Stimulated activated CD8-positive, alpha-beta memory T cell treated with anti-CD3 and anti-CD28 coated beads, Interleukin-4, amount 100 ng/mL, for 4 hours (primary cell): ENCODE measurements around the gene LRRC14B.
"Not testable (repeated sequence)": the region's sequence is repeated elsewhere in the genome, so short reads cannot be mapped to it uniquely, and the experiment has no call there.

Experiments used
- DNase-seq, 2 donors: peaks; one replicate each; pipeline ENCODE4 v3.0.0-alpha.2; 2020; ENCODE audit warnings: low read depth in 2 of 2, low spot score in 1 of 2

Gene LRRC14B

DNA sequence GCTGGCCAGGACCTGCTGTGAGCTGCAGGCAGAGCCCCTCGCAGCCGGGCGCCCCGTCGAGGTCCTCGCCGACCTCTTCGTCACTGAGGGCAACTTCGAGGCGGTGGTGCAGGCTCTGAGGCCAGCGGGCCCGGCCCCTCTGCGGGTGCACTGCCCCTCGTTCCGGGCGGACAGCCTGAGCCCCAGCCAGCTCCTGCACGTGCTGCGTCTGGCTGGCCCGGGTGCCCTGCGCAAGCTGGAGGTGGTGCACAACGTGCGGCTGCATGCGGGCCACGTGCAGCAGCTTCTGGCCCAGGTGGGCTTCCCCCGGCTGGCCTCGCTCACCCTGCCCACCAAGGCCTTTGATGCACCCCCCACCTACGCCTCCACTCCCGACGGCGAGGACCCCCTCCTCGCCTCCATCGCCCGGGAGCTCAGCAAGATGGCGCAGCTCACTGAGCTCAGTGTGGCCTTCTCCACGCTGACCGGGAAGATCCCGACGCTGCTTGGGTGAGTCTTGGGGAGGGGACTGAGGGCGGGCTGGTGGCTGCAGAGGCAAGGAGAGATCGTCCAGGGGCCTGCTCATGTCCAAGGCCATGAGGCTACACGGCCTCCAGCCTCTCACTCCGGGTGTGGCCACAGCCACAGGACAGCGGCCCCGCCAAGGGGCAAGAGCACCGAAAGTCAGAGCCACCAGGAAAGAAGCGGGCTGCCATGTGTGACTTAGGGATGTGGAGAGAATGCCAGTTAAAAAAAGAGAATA, 825 bp downstream of the LRRC14B start:
- DNase-seq, result no peak

DNA sequence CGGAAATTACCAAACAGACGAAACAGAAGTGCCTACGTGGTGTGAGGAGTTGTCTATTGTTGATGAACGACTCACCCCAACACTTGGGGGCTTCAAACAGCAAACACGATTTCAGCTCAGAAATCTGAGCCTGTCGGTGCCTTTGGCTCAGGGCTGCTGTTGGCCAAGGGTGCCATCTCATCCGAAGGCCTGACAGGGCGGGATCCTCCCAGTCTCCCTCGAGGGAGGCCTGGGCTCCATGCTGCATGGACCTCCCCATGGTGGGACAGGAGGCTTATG, 1.3 kb downstream of the LRRC14B start:
- DNase-seq, result no peak

DNA sequence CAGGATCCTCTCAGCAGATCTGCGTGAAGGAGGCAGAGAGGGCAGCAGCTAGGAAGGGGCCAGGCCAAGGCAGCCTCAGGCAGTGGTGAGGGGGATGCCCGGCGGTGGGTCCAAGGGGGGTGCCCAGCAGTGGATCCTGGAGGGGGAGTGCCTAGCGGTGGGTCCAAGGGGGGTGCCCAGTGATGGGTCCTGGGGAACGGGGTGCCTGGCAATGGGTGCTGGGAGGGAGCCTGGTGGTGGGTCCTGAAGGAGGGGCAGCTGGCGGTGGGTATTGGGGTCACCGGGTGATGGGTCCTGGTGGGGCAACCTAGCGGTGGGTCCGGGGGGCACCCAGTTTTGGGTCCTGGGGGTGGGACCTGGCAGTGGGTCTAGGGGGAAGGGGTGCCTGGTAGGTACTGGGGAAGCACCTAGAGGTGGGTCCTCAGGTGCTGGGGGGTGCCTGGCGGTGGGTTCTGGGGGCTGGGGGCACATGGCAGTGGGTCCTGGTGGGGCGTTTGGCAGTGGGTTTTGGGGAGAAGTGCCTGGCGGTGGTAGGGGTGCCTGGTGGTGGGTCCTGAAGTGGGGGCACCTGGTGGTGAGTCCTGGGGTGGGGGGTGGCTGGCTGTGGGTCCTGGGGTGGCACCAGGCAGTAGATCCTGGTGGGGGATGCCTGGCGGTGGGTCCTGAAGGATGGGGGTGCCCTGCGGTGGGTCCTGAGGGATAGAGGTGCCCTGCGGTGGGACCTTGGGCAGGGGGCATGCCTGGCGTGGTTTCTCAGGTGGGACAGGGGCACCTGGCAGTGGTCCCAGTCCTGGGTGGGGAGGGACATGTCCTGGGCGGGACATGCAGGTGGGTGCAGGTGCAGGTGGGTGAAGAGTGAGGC, 1.9 kb downstream of the LRRC14B start:
- no peak for DNase-seq

DNA sequence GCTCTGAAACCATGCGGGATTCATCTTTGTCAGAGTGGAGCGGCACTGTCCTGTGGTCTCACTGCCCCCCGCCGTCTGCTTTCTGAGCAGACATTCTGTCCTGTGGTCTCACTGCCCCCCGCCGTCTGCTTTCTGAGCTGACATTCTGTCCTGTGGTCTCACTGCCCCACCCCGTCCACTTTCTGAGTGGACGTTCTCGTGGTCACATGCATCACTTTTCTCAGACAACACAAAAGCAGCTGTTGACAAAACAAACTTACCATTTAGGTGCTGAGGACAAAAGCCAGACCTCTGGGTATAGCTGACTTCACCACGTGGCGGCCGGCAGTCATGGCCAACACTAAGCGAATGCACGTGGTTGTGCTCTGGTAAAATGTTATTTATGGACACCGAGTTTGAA, 2.8 kb downstream of the LRRC14B start:
- no peak for DNase-seq

DNA sequence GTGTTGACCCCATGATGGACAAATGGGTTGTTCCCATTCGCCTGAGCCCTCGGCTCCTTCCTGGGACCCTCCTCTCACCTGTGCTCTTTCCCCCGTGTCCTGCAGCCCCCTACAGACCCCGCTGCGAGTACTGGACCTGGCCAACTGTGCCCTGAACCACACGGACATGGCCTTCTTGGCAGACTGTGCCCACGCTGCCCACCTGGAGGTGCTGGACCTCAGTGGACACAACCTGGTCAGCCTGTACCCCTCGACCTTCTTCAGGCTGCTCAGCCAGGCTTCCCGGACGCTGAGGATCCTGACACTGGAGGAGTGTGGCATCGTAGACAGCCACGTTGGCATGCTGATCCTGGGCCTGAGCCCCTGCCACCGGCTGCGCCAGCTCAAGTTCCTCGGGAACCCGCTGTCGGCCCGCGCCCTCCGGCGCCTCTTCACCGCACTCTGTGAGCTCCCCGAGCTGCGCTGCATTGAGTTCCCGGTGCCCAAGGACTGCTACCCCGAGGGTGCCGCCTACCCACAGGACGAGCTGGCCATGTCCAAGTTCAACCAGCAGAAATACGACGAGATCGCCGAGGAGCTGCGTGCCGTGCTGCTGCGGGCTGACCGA, 3.4 kb downstream of the LRRC14B start:
- no peak for DNase-seq

DNA sequence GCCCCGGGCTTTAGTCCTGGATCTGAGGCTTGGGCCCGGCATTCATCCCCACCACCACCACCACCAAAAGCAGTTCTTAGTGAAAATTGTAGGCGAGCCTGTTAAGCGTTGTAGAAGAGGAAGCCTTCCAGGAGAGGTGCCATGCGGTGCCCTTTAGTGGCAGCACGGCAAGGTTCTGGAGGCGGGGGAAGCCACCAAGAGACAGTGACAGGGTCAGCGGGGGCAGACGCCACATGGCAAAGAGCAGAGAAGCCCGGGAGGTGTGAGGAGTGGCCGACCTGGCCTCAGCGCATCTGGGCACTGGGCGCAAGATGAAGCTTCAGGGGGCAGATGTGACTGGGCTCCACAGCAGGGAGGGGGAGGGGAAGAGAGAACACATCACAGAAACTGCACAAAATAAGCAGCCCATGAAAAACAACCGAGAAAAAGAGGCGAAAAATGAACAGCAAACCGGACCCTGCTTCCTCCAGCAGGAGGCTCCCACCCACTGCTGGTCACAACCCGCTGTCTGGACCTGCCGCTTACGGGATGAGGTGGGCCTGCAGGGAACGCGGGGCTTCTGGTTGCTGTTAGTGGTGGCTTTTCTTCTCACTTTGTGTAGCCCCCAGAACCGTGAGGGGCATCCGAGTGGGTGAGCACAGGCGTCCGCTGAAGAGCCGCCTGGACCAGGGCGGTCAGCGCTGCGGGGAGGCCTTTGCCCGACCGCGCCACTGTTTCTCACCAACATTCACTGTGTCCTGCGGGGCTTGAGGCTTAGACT, 4.3 kb downstream of the LRRC14B start:
- no peak for DNase-seq

DNA sequence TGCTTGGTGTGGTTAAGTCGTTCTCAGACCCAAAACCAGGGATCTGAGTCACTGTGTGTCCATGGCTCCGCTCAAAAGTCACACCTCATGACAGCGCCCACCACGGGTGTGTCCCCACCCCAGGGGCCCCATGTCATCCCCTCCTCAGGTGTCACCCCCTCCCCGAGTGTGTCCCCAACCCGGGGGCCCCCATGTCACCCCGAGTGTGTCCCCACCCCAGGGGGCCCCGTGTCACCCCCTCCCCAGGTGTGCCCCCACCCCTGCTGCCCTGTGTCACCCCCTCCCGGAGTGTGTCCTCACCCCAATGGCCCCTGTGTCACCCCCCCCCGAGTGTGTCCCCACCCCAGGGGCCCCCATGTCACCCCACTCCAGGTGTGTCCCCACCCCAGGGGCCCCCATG, 5.1 kb downstream of the LRRC14B start:
- no peak for DNase-seq

DNA sequence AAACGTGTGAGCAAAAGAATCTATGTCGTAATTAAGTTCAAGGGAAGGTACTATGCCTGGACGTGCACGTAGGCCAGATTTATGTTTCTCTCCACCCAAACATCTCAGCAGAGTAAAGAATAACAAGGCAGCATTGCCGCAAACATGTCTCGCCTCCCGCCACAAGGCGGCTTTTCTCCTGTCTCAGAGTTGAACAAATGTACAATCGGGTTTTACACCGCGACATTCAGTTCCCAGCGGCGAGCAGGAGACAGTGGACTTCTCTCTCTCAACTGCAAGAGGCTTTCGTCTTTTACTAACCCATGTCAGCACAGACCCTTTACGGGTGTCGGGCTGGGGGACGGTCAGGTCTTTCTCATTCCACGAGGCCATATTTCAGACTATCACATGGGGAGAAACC, 5.7 kb downstream of the LRRC14B start:
- DNase-seq, result not testable (repeated sequence)

DNA sequence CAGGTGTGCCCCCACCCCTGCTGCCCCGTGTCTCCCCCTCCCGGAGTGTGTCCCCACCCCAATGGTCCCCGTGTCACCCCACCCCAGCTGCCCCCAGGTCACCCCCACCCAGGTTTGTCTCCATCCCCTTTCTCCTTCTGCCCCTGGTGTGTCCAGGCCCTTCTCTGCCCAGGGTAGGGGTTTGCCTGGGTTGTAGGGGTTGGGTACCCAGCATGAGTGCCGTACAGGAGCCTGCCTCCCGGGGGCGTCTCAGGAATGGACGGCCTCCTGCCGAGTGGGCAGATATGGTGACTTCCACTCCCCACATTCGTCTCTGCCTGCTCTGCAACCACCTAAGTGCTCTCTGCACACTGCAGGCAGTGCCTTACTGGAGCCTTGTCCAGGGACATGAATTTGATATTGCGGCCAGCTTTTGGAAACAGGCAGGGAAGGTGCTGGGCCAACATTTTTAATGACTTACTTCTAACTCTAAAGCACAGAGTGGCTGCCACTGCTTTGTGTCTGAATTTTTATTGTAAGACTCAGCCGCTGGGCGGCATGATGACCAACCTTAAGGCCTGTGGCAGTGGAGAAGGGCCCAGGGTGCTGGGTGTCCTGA, 6.7 kb downstream of the LRRC14B start:
- DNase-seq, result no peak

DNA sequence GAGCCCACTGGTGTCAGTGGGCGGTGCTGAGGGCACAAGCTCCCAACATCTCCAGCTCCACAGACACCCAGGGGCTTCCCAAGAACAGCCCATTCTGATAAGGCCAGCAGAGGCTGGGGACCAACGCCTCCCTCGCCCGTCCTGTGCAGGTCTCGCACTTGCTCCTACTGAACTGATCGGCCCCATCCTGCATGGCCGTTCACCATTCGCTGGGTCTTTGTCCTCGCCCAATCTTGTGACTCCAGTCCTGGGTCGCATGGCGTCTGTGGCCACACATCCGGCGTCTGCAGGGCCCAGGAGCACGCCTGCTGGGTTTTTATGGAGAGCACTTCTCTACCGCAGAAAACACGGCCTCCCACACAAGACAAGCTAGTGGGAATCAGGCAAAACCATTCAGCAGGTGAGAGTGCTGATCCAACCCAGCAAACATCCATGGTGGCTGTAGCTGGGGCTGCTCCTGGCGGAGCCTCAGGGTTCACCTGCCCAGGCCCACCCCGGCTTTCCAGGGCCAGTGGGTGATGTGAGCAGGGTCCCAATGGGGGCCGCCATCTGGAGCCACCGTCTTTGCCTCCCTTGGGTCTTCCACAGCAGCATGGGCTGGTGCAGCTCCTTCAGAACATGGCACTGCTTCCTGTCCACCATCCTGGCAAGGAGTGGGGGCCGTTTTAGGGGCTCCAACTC, 7.4 kb downstream of the LRRC14B start:
- no peak for DNase-seq

DNA sequence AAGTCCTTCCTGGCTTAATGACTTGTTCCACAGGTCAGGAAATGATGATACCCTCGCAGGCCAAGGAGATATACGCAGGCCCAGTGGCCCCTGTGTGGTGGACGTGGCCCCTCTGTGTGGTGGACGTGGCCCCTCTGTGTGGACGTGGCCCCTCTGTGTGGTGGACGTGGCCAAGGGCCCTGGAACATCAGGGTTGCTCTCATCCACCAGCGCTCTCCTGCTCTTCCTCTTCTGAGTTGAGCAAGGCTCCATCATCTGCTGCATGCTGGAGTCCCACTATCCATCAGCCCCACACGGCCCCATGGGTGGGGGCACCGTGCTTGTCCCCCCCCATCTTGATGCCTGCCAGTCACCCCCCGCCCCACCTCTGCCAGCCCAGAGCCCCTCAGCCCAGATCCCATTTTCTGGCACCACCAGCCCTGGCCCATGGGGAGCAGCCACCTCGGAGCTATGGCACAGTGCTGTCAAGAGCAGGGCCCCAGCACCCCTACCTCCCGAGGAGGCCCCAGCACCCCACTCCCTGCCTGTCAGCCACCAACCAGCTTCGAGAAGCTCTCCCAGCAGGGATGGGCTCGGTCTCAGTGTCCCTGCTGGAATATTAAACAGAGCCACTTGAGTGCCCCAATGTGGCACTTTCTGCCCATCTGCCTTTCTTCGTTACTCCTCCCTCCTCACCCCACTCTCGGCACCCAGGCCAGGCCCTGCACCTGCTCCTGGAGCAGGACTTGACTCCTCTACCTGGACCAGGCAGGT, 8.1 kb downstream of the LRRC14B start:
- no peak for DNase-seq

DNA sequence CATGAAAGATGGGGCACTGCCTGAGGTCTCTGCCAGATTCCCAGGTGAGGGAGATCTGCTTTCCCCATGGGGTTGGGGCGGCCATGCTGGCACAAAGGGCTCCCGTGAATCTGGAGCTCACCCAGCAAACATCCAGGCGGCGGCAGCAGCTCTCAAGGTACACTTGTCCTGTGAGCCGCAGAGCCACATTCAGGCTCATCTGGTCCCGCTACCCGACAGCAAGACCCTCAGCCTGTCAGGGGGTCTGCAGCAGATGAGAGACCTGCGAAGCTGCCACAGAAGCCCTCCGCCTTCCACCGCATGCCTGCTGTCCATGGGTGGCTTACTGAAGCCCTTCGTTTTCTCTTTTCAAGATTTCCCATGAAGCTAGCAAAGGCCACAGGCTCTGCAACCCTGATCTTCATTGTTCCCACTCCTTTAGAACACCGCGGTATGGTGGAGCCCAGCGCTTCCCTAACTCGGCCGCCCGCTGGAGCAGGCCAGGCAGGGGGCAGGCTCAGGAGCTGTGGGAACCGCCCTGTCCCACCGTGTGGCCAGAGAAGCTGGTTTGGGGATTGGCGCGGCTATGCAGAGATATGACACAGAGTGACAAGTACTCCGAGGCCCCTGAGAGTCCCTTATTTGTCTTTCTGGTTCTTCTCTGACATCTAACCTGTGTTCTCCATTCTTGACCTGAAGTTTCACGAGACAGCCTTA, 8.8 kb downstream of the LRRC14B start:
- DNase-seq, result no peak

DNA sequence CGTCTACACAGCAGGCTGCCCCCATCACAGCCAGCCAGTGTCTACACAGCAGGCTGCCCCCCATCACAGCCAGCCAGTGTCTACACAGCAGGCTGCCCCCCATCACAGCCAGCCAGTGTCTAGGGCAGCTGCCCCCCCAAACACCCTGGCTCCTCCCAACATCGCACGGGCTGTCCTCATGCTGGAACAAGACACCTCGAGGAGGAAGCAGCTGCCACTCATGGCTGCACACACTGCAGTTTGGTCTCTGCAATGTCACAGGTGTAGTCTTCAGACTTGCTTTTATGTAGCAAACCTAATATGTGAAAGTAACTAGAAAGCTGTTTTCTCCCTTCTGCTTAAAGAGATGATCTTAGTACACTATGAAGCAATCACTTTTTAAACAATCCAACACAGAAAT, 9.7 kb downstream of the LRRC14B start:
- DNase-seq, result no peak

DNA sequence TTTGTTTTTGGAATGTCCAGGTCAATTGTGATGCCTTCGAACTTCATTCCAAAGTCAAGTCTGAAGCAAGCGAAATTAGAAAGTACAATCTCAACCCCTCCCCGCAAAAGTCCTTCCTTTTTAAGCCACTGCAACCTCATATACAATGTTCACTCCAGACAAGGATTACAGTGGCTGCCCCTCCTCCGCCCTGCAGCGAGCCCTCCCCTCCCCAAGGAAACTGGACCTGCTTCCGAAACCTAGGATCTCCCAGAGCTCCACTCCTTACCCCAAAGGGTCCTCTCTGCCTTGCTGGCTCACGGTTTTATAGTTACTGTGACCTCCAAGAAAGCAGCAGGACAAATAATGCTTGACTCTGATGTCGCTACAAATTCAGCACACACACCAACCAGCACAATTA, 10.4 kb downstream of the LRRC14B start:
- no peak for DNase-seq

DNA sequence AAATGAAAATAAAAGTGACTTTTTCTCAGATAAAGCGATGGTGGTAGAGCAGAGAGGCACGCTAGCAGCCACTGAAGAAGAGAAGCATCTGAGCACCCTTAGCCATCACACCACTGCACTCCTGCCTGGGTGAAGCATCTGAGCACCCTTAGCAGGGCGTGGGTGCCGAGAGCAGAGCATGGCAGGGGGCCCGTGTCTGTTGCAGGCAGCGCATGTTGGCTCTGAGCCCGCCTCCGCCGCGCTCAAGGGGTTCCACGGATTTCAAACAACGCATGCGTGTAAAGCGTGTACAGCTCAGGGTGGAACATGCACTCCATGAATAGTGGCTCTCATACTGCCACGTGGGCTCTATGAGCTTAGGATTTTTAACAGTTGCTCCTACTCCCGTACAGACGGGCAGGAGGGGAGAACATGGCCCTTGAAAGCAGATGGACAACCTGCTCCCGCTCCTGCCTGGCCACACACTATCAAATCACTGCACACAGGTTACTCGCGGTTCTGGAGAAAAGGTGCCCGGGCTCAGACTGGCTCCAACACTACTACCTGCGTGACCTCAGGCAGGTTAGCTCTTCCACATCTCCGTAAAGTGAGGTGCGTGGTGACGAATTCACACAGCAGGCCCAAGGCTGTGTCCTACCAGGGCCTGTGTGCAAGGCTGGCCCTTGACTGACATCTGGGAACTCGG, 12.1 kb downstream of the LRRC14B start:
- DNase-seq, result no peak

DNA sequence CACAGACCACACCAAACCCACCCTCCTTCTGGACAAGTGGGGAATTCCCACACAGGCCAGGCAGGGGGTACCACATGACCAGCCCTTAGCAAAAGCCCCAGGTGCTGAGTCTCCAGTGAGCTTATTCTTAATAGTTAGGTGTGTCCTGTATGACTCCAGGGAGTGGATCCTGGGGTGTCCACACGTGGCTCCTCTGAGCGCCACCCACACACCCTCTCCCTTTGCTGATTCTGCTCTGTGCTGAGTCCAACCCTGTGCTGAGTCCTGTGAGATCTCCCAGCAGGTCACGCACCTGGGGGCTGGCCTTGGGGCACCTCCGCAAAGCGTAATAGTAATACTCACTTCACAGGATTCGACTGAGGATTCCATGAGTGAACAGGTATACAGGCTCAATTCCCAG, 12.7 kb downstream of the LRRC14B start:
- no peak for DNase-seq

DNA sequence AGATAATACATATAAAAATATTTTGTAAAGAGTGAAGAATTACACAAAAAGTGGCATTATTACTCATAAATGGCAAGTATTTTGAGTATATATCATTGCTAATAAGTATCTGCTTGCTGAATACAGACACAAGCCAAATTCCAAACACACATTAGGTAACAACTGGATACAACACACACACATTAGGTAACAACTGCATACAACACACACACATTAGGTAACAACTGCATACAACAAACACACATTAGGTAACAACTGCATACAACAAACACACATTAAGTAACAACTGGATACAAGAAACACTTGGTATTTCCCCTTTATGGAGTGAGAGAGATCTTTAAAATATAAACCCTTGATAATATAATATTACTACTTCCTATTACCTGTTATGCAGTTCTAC, 13.2 kb downstream of the LRRC14B start:
- no peak for DNase-seq

DNA sequence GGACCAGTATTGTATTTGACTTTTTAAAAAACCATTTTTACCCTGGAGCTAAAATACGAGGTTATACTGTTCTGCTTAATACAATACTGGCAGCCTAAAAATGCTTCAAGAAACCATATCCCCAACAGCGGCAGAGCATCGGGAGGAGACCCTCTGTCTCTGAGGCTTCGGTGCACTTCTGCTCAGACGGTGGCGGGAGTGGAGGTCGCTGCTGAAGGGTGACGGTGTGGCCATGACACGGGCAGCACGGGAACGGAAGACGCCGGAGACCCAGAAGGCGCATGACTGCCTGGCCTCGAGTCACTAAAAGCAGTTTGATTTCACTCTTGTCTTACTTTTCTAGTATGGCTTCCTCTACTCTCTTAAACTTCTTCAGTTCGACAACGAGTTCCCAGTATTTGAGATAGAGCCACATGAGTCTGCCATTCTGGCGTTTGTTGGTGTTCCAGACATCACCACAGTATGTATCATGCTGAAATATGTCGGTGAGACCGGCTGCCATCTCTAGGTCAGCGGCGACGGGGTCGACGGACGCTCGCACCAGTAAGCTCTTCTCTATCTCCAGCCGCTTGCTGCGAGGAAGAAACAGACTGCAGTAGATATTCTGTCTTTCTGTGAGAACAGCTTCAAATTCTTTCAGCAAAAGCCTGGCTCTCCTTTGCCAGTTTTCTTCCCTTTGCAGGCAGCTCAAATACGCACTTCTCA, 13.8 kb downstream of the LRRC14B start:
- DNase-seq, result no peak
